Body of pancreas (tissue), 4 donors: Measurements from ENCODE around the gene KHNYN. TPM values are rescaled to one million over a fixed set of nuclear protein-coding genes. Genes with fewer than 3 reads are reported as not detected.
A peak's percentile ranks its signal among the peaks of the same experiment; 100 is the strongest.

Experiments
- ATAC-seq: fragments of 150-250 bp; one replicate; pipeline ENCODE4 v1.9.1; 2016
- DNase-seq, 4 donors: peaks; one replicate each; pipeline ENCODE4 v3.0.0-alpha.2; 2019
- H3K27ac ChIP-seq, 4 donors: fragments of 200-600 bp; sonication (generic); 1 replicate in 3 of 4; 2 replicates in 1 of 4; pipeline versions ENCODE4 v1.5.1 to v1.6.1; 2016 to 2019; ENCODE audit warnings: mild to moderate bottlenecking in 1 of 4, mixed read lengths in 1 of 4, moderate library complexity in 1 of 4
- H3K27me3 ChIP-seq, 2 donors: fragments of 200-600 bp; sonication (generic); one replicate each; pipeline ENCODE4 v1.6.0; 2016; ENCODE audit warnings: mild to moderate bottlenecking in 1 of 2
- H3K36me3 ChIP-seq, 2 donors: fragments of 200-600 bp; sonication (generic); replicated peaks in 1 of 2; 2 replicates each; pipeline ENCODE4 v1.5.1; 2016; ENCODE audit warnings: low read depth in 2 of 2; ENCODE audit not compliant: insufficient read depth in 1 of 2
- H3K4me1 ChIP-seq: fragments of 200-600 bp; sonication (generic); one replicate; pipeline ENCODE4 v1.6.0; 2016
- H3K4me3 ChIP-seq, 2 donors: fragments of 200-600 bp; sonication (generic); 1 replicate in 1 of 2; 2 replicates in 1 of 2; pipeline ENCODE4 v1.5.1; 2016 to 2019
- H3K9me3 ChIP-seq, 3 donors: fragments of 200-600 bp; sonication (generic); 1 replicate in 2 of 3; 2 replicates in 1 of 3; pipeline ENCODE4 v1.5.1; 2016
- CTCF ChIP-seq, 7 experiments: fragments of 450-650 bp in 4 of 7; fragments of 200-600 bp in 3 of 7; sonication (generic) in 3 of 7; IDR thresholded peaks; one replicate each; pipeline ENCODE4 v1.5.1; 2016 to 2019; ENCODE audit warnings: antibody characterized with exemption in 7 of 7
- POLR2A ChIP-seq, 3 donors: fragments of 450-650 bp; IDR thresholded peaks; one replicate each; pipeline ENCODE4 v1.6.1; 2016; ENCODE audit warnings: antibody characterized with exemption in 3 of 3, mild to moderate bottlenecking in 2 of 3
- WGBS, 2 donors: methylation state at CpG; one replicate each; pipeline ENCODE4 v1.1.5; 2017; 5-methylcytosine and 5-hydroxymethylcytosine counted together
- intact Hi-C: fragments of 100-400 bp; cut with DNase I; formaldehyde crosslinking; loops from one replicate; pipeline ENCODE4 v1.15.1; 2023
- total RNA-seq, 2 donors: library from RNA; depleted of rRNA; stranded (reverse); fragments of >200 nt; gene quantifications; one replicate each; pipeline ENCODE4 v1.1.0, GENCODE V29; 2016

The KHNYN gene
- total RNA-seq, 2 donors from 2014 or later = 43.8 TPM

GRCh38 chr14:24411443-24412389 lies 18.0 kb upstream of the KHNYN start:
- TF ChIP-seq POLR2A (IDR thresholded peaks at IDR 0.05) (no peak), CTCF (IDR thresholded peaks at IDR 0.05) (peak; percentile 22 to 74 (median 62))
- ATAC-seq = peak; percentile 78
- peak in 2 of 4 donors; percentile 42 to 56 for DNase-seq
- no peaks in the 10 kb centered on the region for H3K4me1 ChIP-seq
- no peaks in the 10 kb centered on the region for H3K9me3 ChIP-seq
- H3K36me3 ChIP-seq = no peaks in the 10 kb centered on the region
- 56 to 64% methylated on average over 9 to 16 of the region's 16 CpGs for WGBS, 2 donors
- no peak overlapping the region for H3K27ac ChIP-seq
- intact Hi-C loops = loop anchor here (5.0 kb wide), 1 partner anchor 39 kb away; no protein-coding TSS in a partner anchor
- no peak overlapping the region for H3K4me3 ChIP-seq
- no peaks in the 10 kb centered on the region for H3K27me3 ChIP-seq

GRCh38 chr14:24414077-24414476 lies 15.7 kb upstream of the KHNYN start:
- intact Hi-C loops = loop anchor here (5.0 kb wide), 1 partner anchor 42 kb away; no protein-coding TSS in a partner anchor

GRCh38 chr14:24414732-24415420 lies 14.9 kb upstream of the KHNYN start:
- DNase-seq (peak in 1 of 4 donors; percentile 11), ATAC-seq (no peak)
- Histone ChIP-seq H3K36me3 (no peaks in the 10 kb centered on the region), H3K27me3 (no peaks in the 10 kb centered on the region), H3K4me3 (no peak overlapping the region), H3K4me1 (peaks cover 25% of the 10 kb centered on the region), H3K27ac (no peak overlapping the region), H3K9me3 (no peaks in the 10 kb centered on the region)
- WGBS, 2 donors = 87 to 90% methylated on average over 10 to 15 of the region's 15 CpGs
- intact Hi-C loops = loop anchor here (5.0 kb wide), 1 partner anchor 43 kb away; no protein-coding TSS in a partner anchor
- TF ChIP-seq CTCF (IDR thresholded peaks at IDR 0.05) = no peak

More at GRCh38 chr14:24414077-24414476, 15.7 kb upstream of the KHNYN start:
- no peaks in the 10 kb centered on the region for H3K9me3 ChIP-seq
- 80 to 100% methylated on average over 1 of the region's 1 CpG for WGBS, 2 donors
- DNase-seq (no peak), ATAC-seq (no peak)
- H3K4me1 ChIP-seq = peaks cover 19% of the 10 kb centered on the region
- H3K27ac ChIP-seq = no peak overlapping the region
- no peak overlapping the region for H3K4me3 ChIP-seq
- no peaks in the 10 kb centered on the region for H3K27me3 ChIP-seq
- TF ChIP-seq POLR2A (IDR thresholded peaks at IDR 0.05) (no peak), CTCF (IDR thresholded peaks at IDR 0.05) (no peak)
- no peaks in the 10 kb centered on the region for H3K36me3 ChIP-seq

- intact Hi-C loops = no loop called here
- H3K4me1 ChIP-seq = peaks cover 25% of the 10 kb centered on the region
- H3K27ac ChIP-seq = no peak overlapping the region
- WGBS, 2 donors = 90 to 91% methylated on average over 24 to 25 of the region's 25 CpGs
- H3K27me3 ChIP-seq = no peaks in the 10 kb centered on the region
- H3K9me3 ChIP-seq = no peaks in the 10 kb centered on the region
- peak in 1 of 4 donors; percentile 10 for DNase-seq
- no peak for TF ChIP-seq CTCF (IDR thresholded peaks at IDR 0.05)
- TF ChIP-seq POLR2A (IDR thresholded peaks at IDR 0.05) = no peak
- no peak overlapping the region for H3K4me3 ChIP-seq
- no peaks in the 10 kb centered on the region for H3K36me3 ChIP-seq
- no peak for ATAC-seq
These were observed 14.1 kb upstream of the KHNYN start for GRCh38 chr14:24415421-24416253.
